Stimulated activated CD8-positive, alpha-beta memory T cell treated with anti-CD3 and anti-CD28 coated beads, Interleukin-15, amount 100 ng/mL, for 4 hours (primary cell): ENCODE results near the gene G3BP1.
"Not testable (repeated sequence)": the region's sequence is repeated elsewhere in the genome, so short reads cannot be mapped to it uniquely, and the experiment has no call there.

ENCODE experiments used
- DNase-seq, 2 donors: peaks; one replicate each; pipeline ENCODE4 v3.0.0-alpha.2; 2020; ENCODE audit warnings: low read depth in 2 of 2

The G3BP1 gene

GRCh38 chr5:151798674-151799073 is 26.9 kb downstream of the G3BP1 start:
- no peak for DNase-seq

GRCh38 chr5:151799407-151799806 is 27.7 kb downstream of the G3BP1 start:
- DNase-seq: no peak

- DNase-seq: no peak
These were observed 28.8 kb downstream of the G3BP1 start for GRCh38 chr5:151800532-151800931.

GRCh38 chr5:151805414-151806223 is 33.9 kb downstream of the G3BP1 start:
- DNase-seq: no peak

- no peak for DNase-seq
These were observed 36.9 kb downstream of the G3BP1 start for GRCh38 chr5:151808451-151809169.

GRCh38 chr5:151810449-151810848 is 38.7 kb downstream of the G3BP1 start:
- DNase-seq: no peak

GRCh38 chr5:151810897-151811296 is 39.1 kb downstream of the G3BP1 start:
- DNase-seq: no peak

GRCh38 chr5:151811593-151812321 is 40.0 kb downstream of the G3BP1 start:
- no peak for DNase-seq

- no peak for DNase-seq
These were observed 41.1 kb downstream of the G3BP1 start for GRCh38 chr5:151812757-151813309.

GRCh38 chr5:151815051-151815450 is 43.3 kb downstream of the G3BP1 start:
- DNase-seq: no peak

- no peak for DNase-seq
These were observed 48.1 kb downstream of the G3BP1 start for GRCh38 chr5:151819830-151820229.

GRCh38 chr5:151820271-151820670 is 48.5 kb downstream of the G3BP1 start:
- no peak for DNase-seq

GRCh38 chr5:151820903-151821302 is 49.1 kb downstream of the G3BP1 start:
- no peak for DNase-seq

GRCh38 chr5:151822141-151822540 is 50.4 kb downstream of the G3BP1 start:
- no peak for DNase-seq

- no peak for DNase-seq
These were observed 53.7 kb downstream of the G3BP1 start for GRCh38 chr5:151825445-151825844.

- no peak for DNase-seq
These were observed 57.6 kb downstream of the G3BP1 start for GRCh38 chr5:151829370-151829769.

- not testable (repeated sequence) for DNase-seq
These were observed 61.1 kb downstream of the G3BP1 start for GRCh38 chr5:151832843-151833242.

GRCh38 chr5:151846765-151847164 is 75.0 kb downstream of the G3BP1 start:
- DNase-seq: no peak

GRCh38 chr5:151847871-151848270 is 76.1 kb downstream of the G3BP1 start:
- no peak for DNase-seq

GRCh38 chr5:151855701-151856100 is 83.9 kb downstream of the G3BP1 start:
- DNase-seq: no peak

GRCh38 chr5:151856861-151857260 is 85.1 kb downstream of the G3BP1 start:
- no peak for DNase-seq

GRCh38 chr5:151860867-151861266 is 89.1 kb downstream of the G3BP1 start:
- DNase-seq: not testable (repeated sequence)
